HepG2 (cell line): ENCODE results near the gene ZKSCAN3. TPM values are rescaled to one million over a fixed set of nuclear protein-coding genes. Genes with fewer than 3 reads are reported as not detected.

Source experiments
- ATAC-seq: fragments of 200-7000 bp; cut with Tn5 transposase; 3 replicates; pipeline ENCODE4 v1.9.1; 2020; ENCODE audit warnings: mild to moderate bottlenecking, moderate library complexity
- BruUV-seq: library from RNA; stranded (reverse); fragments of 400-500 nt; replicated peaks from 2 replicates; lab custom pipeline; 2021; lab: Mats Ljungman, UMichigan
- CTCF ChIA-PET: fragments of 300-600 bp; formaldehyde crosslinking; extraction: SDS; loops from one replicate; lab custom pipeline; 2021; ENCODE audit warnings: low total read pairs, inconsistent platforms, low intra/inter-chr PET ratio; lab: Yijun Ruan, JAX
- POLR2A ChIA-PET: fragments of 350-600 bp; sonication (Branson Sonifier 250); formaldehyde crosslinking; loops from one replicate; lab custom pipeline; 2020; ENCODE audit warnings: antibody characterized with exemption, inconsistent platforms; lab: Yijun Ruan, JAX
- DNase-seq: peaks from one replicate; pipeline ENCODE4 v3.0.0-alpha.2; 2015; ENCODE audit warnings: low spot score
- FAIRE-seq: peaks from 3 replicates; lab custom pipeline; 2011; peaks lifted over from hg19 to GRCh38; lab: Jason Lieb, UNC
- H2AFZ ChIP-seq: one replicate; pipeline ENCODE4 v1.6.1; 2011; ENCODE audit warnings: low read length, inconsistent platforms
- H3K27ac ChIP-seq: fragments of 300-600 bp; 3 replicates; pipeline ENCODE4 v1.8.0; 2011; ENCODE audit warnings: mixed run types, mild to moderate bottlenecking, mixed read lengths, low read length, inconsistent platforms; ENCODE audit not compliant: insufficient read depth; ENCODE audit errors: extremely low read length
- H3K27me3 ChIP-seq, 2 experiments: fragments of 200-600 bp in 1 of 2; 2 replicates in 1 of 2; 3 replicates in 1 of 2; pipeline versions ENCODE4 v1.6.0 to v1.8.0; 2011; ENCODE audit warnings: low read length in 2 of 2, mild to moderate bottlenecking in 2 of 2, moderate library complexity in 2 of 2, inconsistent platforms in 1 of 2; ENCODE audit not compliant: insufficient read depth in 2 of 2, control insufficient read depth in 1 of 2
- H3K36me3 ChIP-seq, 2 experiments: fragments of 200-600 bp in 1 of 2; replicated peaks in 1 of 2; 2 replicates in 1 of 2; 3 replicates in 1 of 2; pipeline versions ENCODE4 v1.5.1 to v1.8.0; 2011; ENCODE audit warnings: low read length in 2 of 2, inconsistent platforms in 1 of 2; ENCODE audit not compliant: insufficient read depth in 2 of 2, control insufficient read depth in 1 of 2
- H3K4me1 ChIP-seq: 2 replicates; pipeline ENCODE4 v1.5.1; 2012; ENCODE audit warnings: low read length, inconsistent platforms; ENCODE audit not compliant: insufficient read depth
- H3K4me2 ChIP-seq: 2 replicates; pipeline ENCODE4 v1.6.0; 2011; ENCODE audit warnings: low read depth, low read length, inconsistent platforms
- H3K4me3 ChIP-seq, 3 experiments: fragments of 200-600 bp in 1 of 3; sonication (generic), shearing (Covaris generic) in 1 of 3; replicated peaks in 1 of 3; 2 replicates each; pipeline ENCODE4 v1.5.1; 2011 to 2016; ENCODE audit warnings: low read length in 3 of 3, inconsistent platforms in 2 of 3, low read depth in 2 of 3, mild to moderate bottlenecking in 2 of 3, control low read depth in 1 of 3, mixed read lengths in 1 of 3; ENCODE audit not compliant: insufficient read depth in 1 of 3
- H3K79me2 ChIP-seq: one replicate; pipeline ENCODE4 v1.6.1; 2011; ENCODE audit warnings: low read length, inconsistent platforms; ENCODE audit not compliant: insufficient read depth
- H3K9ac ChIP-seq: 2 replicates; pipeline ENCODE4 v1.6.0; 2011; ENCODE audit warnings: mild to moderate bottlenecking, low read depth, low read length, inconsistent platforms; ENCODE audit not compliant: insufficient read depth
- H3K9me3 ChIP-seq: 2 replicates; pipeline ENCODE4 v1.5.1; 2012; ENCODE audit warnings: mild to moderate bottlenecking, low read length
- H4K20me1 ChIP-seq: 2 replicates; pipeline ENCODE4 v1.6.0; 2011; ENCODE audit warnings: inconsistent platforms, mild to moderate bottlenecking, low read length, moderate library complexity; ENCODE audit not compliant: insufficient read depth
- MAFF ChIP-seq: IDR thresholded peaks from 2 replicates; pipeline ENCODE4 v1.6.1; 2011; ENCODE audit warnings: low read depth, low read length, improper control_type of control experiment
- MEIS1 ChIP-seq: sonication (generic); formaldehyde crosslinking; IDR thresholded peaks from 2 replicates; pipeline ENCODE4 v1.9.0; 2021; ENCODE audit warnings: mild to moderate bottlenecking, missing genetic modification reagents, moderate library complexity, borderline replicate concordance
- MEIS2 ChIP-seq: sonication (generic); formaldehyde crosslinking; IDR thresholded peaks from 2 replicates; pipeline ENCODE4 v1.9.0; 2021; ENCODE audit warnings: mild to moderate bottlenecking, missing genetic modification reagents
- NONO ChIP-seq, 2 experiments: fragments of 450-650 bp in 1 of 2; sonication (generic) in 1 of 2; formaldehyde crosslinking in 1 of 2; IDR thresholded peaks in 1 of 2; conservative IDR thresholded peaks in 1 of 2; 2 replicates each; pipeline versions ENCODE4 v1.6.1 to v1.8.0; 2017 to 2022; ENCODE audit warnings: mild to moderate bottlenecking in 1 of 2, missing genetic modification reagents in 1 of 2, moderate library complexity in 1 of 2
- NR2F6 ChIP-seq, 2 experiments: IDR thresholded peaks; 2 replicates each; pipeline ENCODE4 v1.6.1; 2016; ENCODE audit warnings: antibody characterized with exemption in 1 of 2, mild to moderate bottlenecking in 1 of 2
- THAP8 ChIP-seq: sonication (generic); formaldehyde crosslinking; IDR thresholded peaks from 2 replicates; pipeline ENCODE4 v1.5.1; 2020; ENCODE audit warnings: missing genetic modification reagents, mild to moderate bottlenecking, borderline replicate concordance
- TRIM24 ChIP-seq: sonication (generic); formaldehyde crosslinking; IDR thresholded peaks from 2 replicates; pipeline ENCODE4 v1.8.0; 2022; ENCODE audit warnings: mild to moderate bottlenecking, missing genetic modification reagents
- WIZ ChIP-seq: sonication (generic); formaldehyde crosslinking; IDR thresholded peaks from 2 replicates; pipeline ENCODE4 v1.5.1; 2020; ENCODE audit warnings: mild to moderate bottlenecking, missing genetic modification reagents
- ZBTB44 ChIP-seq: sonication (generic); formaldehyde crosslinking; IDR thresholded peaks from 2 replicates; pipeline ENCODE4 v1.4.0; 2020; ENCODE audit warnings: missing genetic modification reagents
- ZMYM2 ChIP-seq: sonication (generic); formaldehyde crosslinking; IDR thresholded peaks from 2 replicates; pipeline ENCODE4 v1.8.0; 2022; ENCODE audit warnings: mild to moderate bottlenecking, missing genetic modification reagents
- ZNF224 ChIP-seq: sonication (generic); formaldehyde crosslinking; IDR thresholded peaks from 2 replicates; pipeline ENCODE4 v1.5.0; 2020; ENCODE audit warnings: mild to moderate bottlenecking, missing genetic modification reagents
- ZNF333 ChIP-seq: sonication (generic); formaldehyde crosslinking; IDR thresholded peaks from 2 replicates; pipeline ENCODE4 v1.4.0; 2020; ENCODE audit warnings: mild to moderate bottlenecking, missing genetic modification reagents, borderline replicate concordance
- ZNF574 ChIP-seq: sonication (generic); formaldehyde crosslinking; IDR thresholded peaks from 2 replicates; pipeline ENCODE4 v1.4.0; 2020; ENCODE audit warnings: missing genetic modification reagents
- ZNF607 ChIP-seq: sonication (generic); formaldehyde crosslinking; IDR thresholded peaks from 2 replicates; pipeline ENCODE4 v1.5.1; 2020; ENCODE audit warnings: missing genetic modification reagents, mild to moderate bottlenecking, borderline replicate concordance
- WGBS: methylation state at CpG from one replicate; pipeline ENCODE4 v1.1.6; 2017; ENCODE audit warnings: low lambda C conversion rate; 5-methylcytosine and 5-hydroxymethylcytosine counted together
- in situ Hi-C: cut with HindIII; loops from 2 replicates; pipeline ENCODE4 v1.10.0; 2017; ENCODE audit warnings: low pct_unique_long_range_greater_than_20kb; ENCODE audit not compliant: extremely low pct_ligation_motif_present
- intact Hi-C: fragments of 100-400 bp; cut with micrococcal nuclease; formaldehyde crosslinking; loops from one replicate; pipeline ENCODE4 v1.10.0; 2022; ENCODE audit not compliant: unreplicated experiment
- polyA plus RNA-seq, 8 experiments: library from polyadenylated mRNA; depleted of rRNA in 3 of 8; stranded (reverse) in 7 of 8; unstranded in 1 of 8; fragments of >200 nt; fragmentation: Illumina TruSeq in 4 of 8; extraction: Trizol in 4 of 8; gene quantifications; 2 replicates each; pipeline versions ENCODE4 v1.2.1 to v1.2.3, GENCODE V29; 2011 to 2016; ENCODE audit warnings: low read depth in 4 of 8, missing spikeins in 1 of 8, mixed read lengths in 1 of 8; ENCODE audit not compliant: insufficient read depth in 1 of 8
- total RNA-seq, 5 experiments: library from RNA; depleted of rRNA; stranded (reverse); fragments of >200 nt; fragmentation: Illumina TruSeq; extraction: Trizol; gene quantifications; 2 replicates each; pipeline ENCODE4 v1.2.3, GENCODE V29; 2016; ENCODE audit warnings: low read depth in 1 of 5

ZKSCAN3 gene
- total and polyA plus RNA-seq, 2 of the 13 experiments (the other 11 are each of a cell fraction or from before 2014, with no cell fraction given): 3.3 to 7.4 TPM

GRCh38 chr6:28353981-28354676 lies 4.4 kb downstream of the ZKSCAN3 start (continued):
- TF ChIP-seq ZNF224 (CRISPR knock-in tag) (no peak), ZMYM2 (peak; percentile 80; the same call in 1 of the 2 replicates), ZNF574 (peak; percentile 21; the same call in 1 of the 2 replicates)

GRCh38 chr6:28354688-28355554 lies 5.2 kb downstream of the ZKSCAN3 start:
- H3K36me3 ChIP-seq: no peaks in the 10 kb centered on the region
- FAIRE-seq: no peak
- ChIA-PET POLR2A (interaction anchor here (1.0 to 3.8 kb wide), 15 partner anchors 19 to 232 kb away, joined by 3 to 35 read pairs (median 9); partner anchors contain the start of genes PGBD1, ZKSCAN4, ZKSCAN8 and ZSCAN16), CTCF (interaction anchor here (0.9 to 1.6 kb wide), 2 partner anchors 221 to 250 kb away, joined by 5 to 13 read pairs; no protein-coding TSS in a partner anchor)
- BruUV-seq: no TSS peak
- no peaks in the 10 kb centered on the region for H3K9me3 ChIP-seq
- peak overlapping the region; percentile 80 for H3K4me2 ChIP-seq
- H3K27ac ChIP-seq: peak overlapping the region; percentile 75
- intact Hi-C loops: no loop called here
- H3K9ac ChIP-seq: no peak overlapping the region
- peaks cover 40% of the 10 kb centered on the region for H3K4me1 ChIP-seq
- no peak overlapping the region for H2AFZ ChIP-seq
- peak overlapping the region in 2 of 3 experiments; percentile 77 to 82; a peak in 3 of 6 replicates for H3K4me3 ChIP-seq
- peak; percentile 7 for ATAC-seq
- peaks cover 26% of the 10 kb centered on the region for H3K79me2 ChIP-seq
- WGBS: 92% methylated on average over 7 of the region's 10 CpGs
- no peaks in the 10 kb centered on the region; a peak in 1 of 5 replicates for H3K27me3 ChIP-seq
- in situ Hi-C loops: loop anchor here (5.0 kb wide), 1 partner anchor 223 kb away; no protein-coding TSS in a partner anchor
- DNase-seq: no peak
- H4K20me1 ChIP-seq: no peaks in the 10 kb centered on the region
- 0 out of 2 replicates have a peak, but pooled peaks have one; percentile 11 for TF ChIP-seq TRIM24 (CRISPR knock-in tag)
- TF ChIP-seq THAP8: 0 out of 2 replicates have a peak, but pooled peaks have one; percentile 67
- TF ChIP-seq ZNF333: 0 out of 2 replicates have a peak, but pooled peaks have one; percentile 8
- no peak for TF ChIP-seq MAFF
- no peak for TF ChIP-seq WIZ (CRISPR knock-in tag)
- TF ChIP-seq ZNF607: 0 out of 2 replicates have a peak, but pooled peaks have one; percentile 47
- TF ChIP-seq MEIS1 (CRISPR knock-in tag): no peak
- no peak for TF ChIP-seq NONO (IDR thresholded peaks at IDR 0.05)
- 0 out of 2 replicates have a peak, but pooled peaks have one; percentile 9 for TF ChIP-seq NONO (CRISPR knock-in tag; conservative IDR thresholded peaks at IDR 0.05)
- 0 out of 2 replicates have a peak, but pooled peaks have one; percentile 4 for TF ChIP-seq MEIS2 (CRISPR knock-in tag)
- TF ChIP-seq NR2F6 (IDR thresholded peaks at IDR 0.05): no peak
- TF ChIP-seq NR2F6 (CRISPR knock-in tag; IDR thresholded peaks at IDR 0.05): no peak
- no peak for TF ChIP-seq ZBTB44 (CRISPR knock-in tag)
